WTC11 (cell line): Measurements from ENCODE around the gene IFI6. TPM values are rescaled to one million over a fixed set of nuclear protein-coding genes. Genes with fewer than 3 reads are reported as not detected.

Experiments used
- ATAC-seq: fragments of 200-7000 bp; cut with Tn5 transposase; 2 replicates; pipeline ENCODE4 v1.10.0; 2021; ENCODE audit warnings: mild to moderate bottlenecking, moderate library complexity
- CTCF ChIA-PET: fragments of 300-600 bp; sonication (Branson Sonifier 250); formaldehyde crosslinking; loops from one replicate; lab custom pipeline; 2021; ENCODE audit warnings: antibody characterized with exemption; lab: Charles Lee
- POLR2A ChIA-PET: fragments of 350-600 bp; sonication (Branson Sonifier 250); formaldehyde crosslinking; loops from one replicate; lab custom pipeline; 2021; ENCODE audit warnings: antibody characterized with exemption; lab: Charles Lee
- DNase-seq: peaks from one replicate; pipeline ENCODE4 v3.0.0; 2021; ENCODE audit warnings: low spot score
- H3K27ac Mint-ChIP-seq: 2 replicates; pipeline ENCODE4 v1.8.0; 2021; ENCODE audit warnings: mixed read lengths
- H3K27me3 Mint-ChIP-seq: 2 replicates; pipeline ENCODE4 v1.8.0; 2021; ENCODE audit warnings: low read depth, mild to moderate bottlenecking, moderate library complexity, mixed read lengths
- H3K36me3 Mint-ChIP-seq: 2 replicates; pipeline ENCODE4 v1.8.0; 2021; ENCODE audit warnings: mixed read lengths
- H3K4me1 Mint-ChIP-seq: 2 replicates; pipeline ENCODE4 v1.8.0; 2022; ENCODE audit warnings: mixed read lengths
- H3K4me3 Mint-ChIP-seq: 2 replicates; pipeline ENCODE4 v1.8.0; 2021; ENCODE audit warnings: mild to moderate bottlenecking, moderate library complexity, mixed read lengths
- H3K9me3 Mint-ChIP-seq: 2 replicates; pipeline ENCODE4 v1.8.0; 2021; ENCODE audit warnings: mixed read lengths
- ATF1 ChIP-seq: sonication (generic); formaldehyde crosslinking; IDR thresholded peaks from 2 replicates; pipeline ENCODE4 v1.8.1; 2023; ENCODE audit warnings: mild to moderate bottlenecking, moderate library complexity, missing genetic modification reagents
- CBFB ChIP-seq: sonication (generic); formaldehyde crosslinking; IDR thresholded peaks from 2 replicates; pipeline ENCODE4 v1.8.1; 2022; ENCODE audit warnings: mild to moderate bottlenecking, low read depth, missing genetic modification reagents
- CREB1 ChIP-seq: sonication (generic); formaldehyde crosslinking; IDR thresholded peaks from 2 replicates; pipeline ENCODE4 v1.8.0; 2023; ENCODE audit warnings: mild to moderate bottlenecking, missing genetic modification reagents
- HMGA2 ChIP-seq: fragments of 250-450 bp; sonication (Bioruptor Pico); IDR thresholded peaks from 2 replicates; pipeline ENCODE4 v1.4.0; 2021; ENCODE audit warnings: mild to moderate bottlenecking, moderate library complexity
- MXD4 ChIP-seq: fragments of 250-450 bp; sonication (Bioruptor Pico); IDR thresholded peaks from 2 replicates; pipeline ENCODE4 v1.8.0; 2021; ENCODE audit warnings: mild to moderate bottlenecking, moderate library complexity, borderline replicate concordance
- NR2C2 ChIP-seq: sonication (generic); formaldehyde crosslinking; IDR thresholded peaks from 2 replicates; pipeline ENCODE4 v1.8.0; 2022; ENCODE audit warnings: mild to moderate bottlenecking, missing genetic modification reagents
- ZBTB21 ChIP-seq: sonication (generic); formaldehyde crosslinking; IDR thresholded peaks from 2 replicates; pipeline ENCODE4 v1.8.1; 2023; ENCODE audit warnings: mild to moderate bottlenecking, missing genetic modification reagents, borderline replicate concordance
- ZNF121 ChIP-seq: sonication (generic); formaldehyde crosslinking; IDR thresholded peaks from 2 replicates; pipeline ENCODE4 v1.8.0; 2023; ENCODE audit warnings: missing genetic modification reagents
- ZNF232 ChIP-seq: sonication (generic); formaldehyde crosslinking; IDR thresholded peaks from 2 replicates; pipeline ENCODE4 v1.8.0; 2022; ENCODE audit warnings: mild to moderate bottlenecking, missing genetic modification reagents
- ZNF263 ChIP-seq: sonication (generic); formaldehyde crosslinking; IDR thresholded peaks from 2 replicates; pipeline ENCODE4 v1.8.1; 2022; ENCODE audit warnings: low read depth, mild to moderate bottlenecking, moderate library complexity, missing genetic modification reagents
- ZNF423 ChIP-seq: fragments of 250-450 bp; sonication (Bioruptor Pico); IDR thresholded peaks from 2 replicates; pipeline ENCODE4 v2.1.2; 2022; ENCODE audit warnings: mild to moderate bottlenecking, moderate library complexity
- total RNA-seq: library from RNA; stranded (reverse); gene quantifications from 3 replicates; pipeline ENCODE4 v1.2.3, GENCODE V29; 2021
- TF ChIP-seq, protein P1 (sequence below): sonication (generic); formaldehyde crosslinking; conservative IDR thresholded peaks from 2 replicates; pipeline ENCODE4 v1.8.1; 2023; ENCODE audit warnings: mild to moderate bottlenecking, low read depth, missing genetic modification reagents, moderate library complexity
- TF ChIP-seq, protein P2 (sequence below): fragments of 250-450 bp; sonication (Bioruptor Pico); IDR thresholded peaks from 2 replicates; pipeline ENCODE4 v1.8.0; 2021; ENCODE audit warnings: mild to moderate bottlenecking
- TF ChIP-seq, protein P3 (sequence below): fragments of 250-450 bp; sonication (Bioruptor Pico); IDR thresholded peaks from 2 replicates; pipeline ENCODE4 v1.9.0; 2021; ENCODE audit warnings: mild to moderate bottlenecking, borderline replicate concordance
- TF ChIP-seq, protein P4 (sequence below): sonication (generic); formaldehyde crosslinking; IDR thresholded peaks from 2 replicates; pipeline ENCODE4 v1.8.1; 2023; ENCODE audit warnings: mild to moderate bottlenecking, missing genetic modification reagents
- TF ChIP-seq, protein P5 (sequence below): sonication (generic); formaldehyde crosslinking; IDR thresholded peaks from 2 replicates; pipeline ENCODE4 v1.8.1; 2023; ENCODE audit warnings: mild to moderate bottlenecking, missing genetic modification reagents

The IFI6 gene
- total RNA-seq, 1 experiment from 2014 or later = 4.5 TPM

DNA sequence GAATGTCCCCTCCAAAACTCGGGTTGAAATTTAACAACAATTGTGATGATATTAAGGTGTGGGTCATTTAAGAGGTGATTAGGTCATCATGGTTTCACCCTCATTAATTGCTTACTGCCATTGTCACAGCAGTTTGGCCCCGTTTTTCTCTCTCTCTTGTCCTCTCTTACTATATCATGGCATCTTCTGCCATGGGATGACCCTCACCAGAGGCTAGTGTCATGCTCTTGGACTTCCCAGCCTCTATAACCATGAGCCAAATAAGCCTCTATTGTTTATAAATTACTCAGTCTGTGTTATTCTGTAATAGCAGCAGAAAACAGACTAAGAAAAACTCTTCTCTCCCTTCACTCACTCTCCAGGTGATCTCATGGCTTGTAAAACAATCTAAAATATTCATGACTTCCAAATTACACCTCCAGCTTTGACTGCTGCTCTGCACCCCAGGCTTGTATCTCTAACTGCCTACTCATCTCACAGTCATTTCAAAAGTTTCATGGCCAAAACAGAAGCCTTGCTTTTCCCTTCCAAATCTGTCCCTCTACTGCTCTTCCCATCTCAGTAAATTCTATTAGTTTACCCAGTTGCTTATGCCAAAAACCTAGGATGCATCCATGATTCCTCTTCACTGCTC, 44.4 kb upstream of the IFI6 start:
- ATAC-seq = no peak
- Mint-ChIP-seq H3K4me3 (no peak overlapping the region), H3K36me3 (peaks cover 6% of the 10 kb centered on the region), H3K27me3 (peaks cover 5% of the 10 kb centered on the region), H3K27ac (no peak overlapping the region), H3K9me3 (peaks cover 13% of the 10 kb centered on the region), H3K4me1 (peaks cover 7% of the 10 kb centered on the region)
- POLR2A ChIA-PET = interaction anchor here (0.9 kb wide), 1 partner anchor 9 kb away, joined by 3 read pairs; the partner anchor contains the start of gene FAM76A
- no peak for DNase-seq
- TF ChIP-seq, protein P1, sequence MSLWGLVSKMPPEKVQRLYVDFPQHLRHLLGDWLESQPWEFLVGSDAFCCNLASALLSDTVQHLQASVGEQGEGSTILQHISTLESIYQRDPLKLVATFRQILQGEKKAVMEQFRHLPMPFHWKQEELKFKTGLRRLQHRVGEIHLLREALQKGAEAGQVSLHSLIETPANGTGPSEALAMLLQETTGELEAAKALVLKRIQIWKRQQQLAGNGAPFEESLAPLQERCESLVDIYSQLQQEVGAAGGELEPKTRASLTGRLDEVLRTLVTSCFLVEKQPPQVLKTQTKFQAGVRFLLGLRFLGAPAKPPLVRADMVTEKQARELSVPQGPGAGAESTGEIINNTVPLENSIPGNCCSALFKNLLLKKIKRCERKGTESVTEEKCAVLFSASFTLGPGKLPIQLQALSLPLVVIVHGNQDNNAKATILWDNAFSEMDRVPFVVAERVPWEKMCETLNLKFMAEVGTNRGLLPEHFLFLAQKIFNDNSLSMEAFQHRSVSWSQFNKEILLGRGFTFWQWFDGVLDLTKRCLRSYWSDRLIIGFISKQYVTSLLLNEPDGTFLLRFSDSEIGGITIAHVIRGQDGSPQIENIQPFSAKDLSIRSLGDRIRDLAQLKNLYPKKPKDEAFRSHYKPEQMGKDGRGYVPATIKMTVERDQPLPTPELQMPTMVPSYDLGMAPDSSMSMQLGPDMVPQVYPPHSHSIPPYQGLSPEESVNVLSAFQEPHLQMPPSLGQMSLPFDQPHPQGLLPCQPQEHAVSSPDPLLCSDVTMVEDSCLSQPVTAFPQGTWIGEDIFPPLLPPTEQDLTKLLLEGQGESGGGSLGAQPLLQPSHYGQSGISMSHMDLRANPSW (CRISPR knock-in tag) = no peak
- TF ChIP-seq, protein P2, sequence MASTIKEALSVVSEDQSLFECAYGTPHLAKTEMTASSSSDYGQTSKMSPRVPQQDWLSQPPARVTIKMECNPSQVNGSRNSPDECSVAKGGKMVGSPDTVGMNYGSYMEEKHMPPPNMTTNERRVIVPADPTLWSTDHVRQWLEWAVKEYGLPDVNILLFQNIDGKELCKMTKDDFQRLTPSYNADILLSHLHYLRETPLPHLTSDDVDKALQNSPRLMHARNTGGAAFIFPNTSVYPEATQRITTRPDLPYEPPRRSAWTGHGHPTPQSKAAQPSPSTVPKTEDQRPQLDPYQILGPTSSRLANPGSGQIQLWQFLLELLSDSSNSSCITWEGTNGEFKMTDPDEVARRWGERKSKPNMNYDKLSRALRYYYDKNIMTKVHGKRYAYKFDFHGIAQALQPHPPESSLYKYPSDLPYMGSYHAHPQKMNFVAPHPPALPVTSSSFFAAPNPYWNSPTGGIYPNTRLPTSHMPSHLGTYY (CRISPR knock-in tag) = no peak
- TF ChIP-seq, protein P3, sequence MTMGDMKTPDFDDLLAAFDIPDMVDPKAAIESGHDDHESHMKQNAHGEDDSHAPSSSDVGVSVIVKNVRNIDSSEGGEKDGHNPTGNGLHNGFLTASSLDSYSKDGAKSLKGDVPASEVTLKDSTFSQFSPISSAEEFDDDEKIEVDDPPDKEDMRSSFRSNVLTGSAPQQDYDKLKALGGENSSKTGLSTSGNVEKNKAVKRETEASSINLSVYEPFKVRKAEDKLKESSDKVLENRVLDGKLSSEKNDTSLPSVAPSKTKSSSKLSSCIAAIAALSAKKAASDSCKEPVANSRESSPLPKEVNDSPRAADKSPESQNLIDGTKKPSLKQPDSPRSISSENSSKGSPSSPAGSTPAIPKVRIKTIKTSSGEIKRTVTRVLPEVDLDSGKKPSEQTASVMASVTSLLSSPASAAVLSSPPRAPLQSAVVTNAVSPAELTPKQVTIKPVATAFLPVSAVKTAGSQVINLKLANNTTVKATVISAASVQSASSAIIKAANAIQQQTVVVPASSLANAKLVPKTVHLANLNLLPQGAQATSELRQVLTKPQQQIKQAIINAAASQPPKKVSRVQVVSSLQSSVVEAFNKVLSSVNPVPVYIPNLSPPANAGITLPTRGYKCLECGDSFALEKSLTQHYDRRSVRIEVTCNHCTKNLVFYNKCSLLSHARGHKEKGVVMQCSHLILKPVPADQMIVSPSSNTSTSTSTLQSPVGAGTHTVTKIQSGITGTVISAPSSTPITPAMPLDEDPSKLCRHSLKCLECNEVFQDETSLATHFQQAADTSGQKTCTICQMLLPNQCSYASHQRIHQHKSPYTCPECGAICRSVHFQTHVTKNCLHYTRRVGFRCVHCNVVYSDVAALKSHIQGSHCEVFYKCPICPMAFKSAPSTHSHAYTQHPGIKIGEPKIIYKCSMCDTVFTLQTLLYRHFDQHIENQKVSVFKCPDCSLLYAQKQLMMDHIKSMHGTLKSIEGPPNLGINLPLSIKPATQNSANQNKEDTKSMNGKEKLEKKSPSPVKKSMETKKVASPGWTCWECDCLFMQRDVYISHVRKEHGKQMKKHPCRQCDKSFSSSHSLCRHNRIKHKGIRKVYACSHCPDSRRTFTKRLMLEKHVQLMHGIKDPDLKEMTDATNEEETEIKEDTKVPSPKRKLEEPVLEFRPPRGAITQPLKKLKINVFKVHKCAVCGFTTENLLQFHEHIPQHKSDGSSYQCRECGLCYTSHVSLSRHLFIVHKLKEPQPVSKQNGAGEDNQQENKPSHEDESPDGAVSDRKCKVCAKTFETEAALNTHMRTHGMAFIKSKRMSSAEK = no peak
- TF ChIP-seq CREB1 (CRISPR knock-in tag) (no peak), ZNF232 (CRISPR knock-in tag) (no peak), NR2C2 (no peak), ZNF423 (CRISPR knock-in tag) (no peak), ATF1 (CRISPR knock-in tag) (no peak), CBFB (CRISPR knock-in tag) (no peak), MXD4 (CRISPR knock-in tag) (no peak), ZNF263 (CRISPR knock-in tag) (no peak), HMGA2 (CRISPR knock-in tag) (no peak), ZBTB21 (CRISPR knock-in tag) (no peak), ZNF121 (CRISPR knock-in tag) (no peak)
- TF ChIP-seq, protein P4, sequence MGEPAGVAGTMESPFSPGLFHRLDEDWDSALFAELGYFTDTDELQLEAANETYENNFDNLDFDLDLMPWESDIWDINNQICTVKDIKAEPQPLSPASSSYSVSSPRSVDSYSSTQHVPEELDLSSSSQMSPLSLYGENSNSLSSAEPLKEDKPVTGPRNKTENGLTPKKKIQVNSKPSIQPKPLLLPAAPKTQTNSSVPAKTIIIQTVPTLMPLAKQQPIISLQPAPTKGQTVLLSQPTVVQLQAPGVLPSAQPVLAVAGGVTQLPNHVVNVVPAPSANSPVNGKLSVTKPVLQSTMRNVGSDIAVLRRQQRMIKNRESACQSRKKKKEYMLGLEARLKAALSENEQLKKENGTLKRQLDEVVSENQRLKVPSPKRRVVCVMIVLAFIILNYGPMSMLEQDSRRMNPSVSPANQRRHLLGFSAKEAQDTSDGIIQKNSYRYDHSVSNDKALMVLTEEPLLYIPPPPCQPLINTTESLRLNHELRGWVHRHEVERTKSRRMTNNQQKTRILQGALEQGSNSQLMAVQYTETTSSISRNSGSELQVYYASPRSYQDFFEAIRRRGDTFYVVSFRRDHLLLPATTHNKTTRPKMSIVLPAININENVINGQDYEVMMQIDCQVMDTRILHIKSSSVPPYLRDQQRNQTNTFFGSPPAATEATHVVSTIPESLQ (CRISPR knock-in tag) = no peak
- TF ChIP-seq, protein P5, sequence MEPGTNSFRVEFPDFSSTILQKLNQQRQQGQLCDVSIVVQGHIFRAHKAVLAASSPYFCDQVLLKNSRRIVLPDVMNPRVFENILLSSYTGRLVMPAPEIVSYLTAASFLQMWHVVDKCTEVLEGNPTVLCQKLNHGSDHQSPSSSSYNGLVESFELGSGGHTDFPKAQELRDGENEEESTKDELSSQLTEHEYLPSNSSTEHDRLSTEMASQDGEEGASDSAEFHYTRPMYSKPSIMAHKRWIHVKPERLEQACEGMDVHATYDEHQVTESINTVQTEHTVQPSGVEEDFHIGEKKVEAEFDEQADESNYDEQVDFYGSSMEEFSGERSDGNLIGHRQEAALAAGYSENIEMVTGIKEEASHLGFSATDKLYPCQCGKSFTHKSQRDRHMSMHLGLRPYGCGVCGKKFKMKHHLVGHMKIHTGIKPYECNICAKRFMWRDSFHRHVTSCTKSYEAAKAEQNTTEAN = no peak
- CTCF ChIA-PET = interaction anchor here (1.4 kb wide), 1 partner anchor 47 kb away, joined by 3 read pairs; no protein-coding TSS in a partner anchor
